Frontal cortex (tissue), 4 donors: Measurements from ENCODE around the gene TTLL5. TPM values are rescaled to one million over a fixed set of nuclear protein-coding genes. Genes with fewer than 3 reads are reported as not detected.
A peak's percentile ranks its signal among the peaks of the same experiment; 100 is the strongest.
"Not testable (repeated sequence)": the region's sequence is repeated elsewhere in the genome, so short reads cannot be mapped to it uniquely, and the experiment has no call there.

ENCODE experiments used
- DNase-seq, 2 donors: peaks; one replicate each; pipeline ENCODE4 v3.0.0; 2012; ENCODE audit warnings: low spot score in 2 of 2
- FAIRE-seq: peaks from 2 replicates; lab custom pipeline; 2012; peaks lifted over from hg19 to GRCh38; lab: Jason Lieb, UNC
- total RNA-seq: library from RNA; depleted of rRNA; stranded (reverse); fragments of >200 nt; gene quantifications from one replicate; pipeline ENCODE4 v1.2.3, GENCODE V29; 2014
- donor health status: control.
- donor health status: control.
- donor health status: control.

TTLL5 gene
- total RNA-seq, 1 donor from 2014 or later: 35.1 TPM

- not testable (repeated sequence) for FAIRE-seq
Observed at GRCh38 chr14:75695025-75695424, 34.0 kb downstream of the TTLL5 start.

GRCh38 chr14:75697386-75697785 lies 36.3 kb downstream of the TTLL5 start:
- no peak for FAIRE-seq
- no peak for DNase-seq

More at GRCh38 chr14:75695025-75695424, 34.0 kb downstream of the TTLL5 start:
- DNase-seq: not testable (repeated sequence)

DNA sequence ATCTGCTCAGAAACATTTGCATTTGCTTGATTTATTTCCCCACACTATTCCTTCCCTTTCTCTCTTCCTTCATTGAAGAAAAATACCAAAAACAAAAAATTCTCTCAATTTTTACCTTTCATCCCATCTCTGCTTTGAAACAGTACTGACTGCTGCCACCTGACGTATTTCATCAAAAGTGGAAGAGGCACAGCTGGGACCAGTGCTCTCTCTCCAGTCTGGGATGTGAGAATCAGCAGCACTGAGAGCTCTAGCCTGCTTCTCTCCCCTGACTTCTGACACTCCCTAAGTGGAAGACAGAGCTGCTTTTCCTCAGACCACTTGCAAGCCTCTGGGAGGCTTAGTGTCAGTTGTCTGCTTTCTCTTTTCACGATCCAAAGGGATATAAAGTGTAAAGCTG lies 36.9 kb downstream of the TTLL5 start:
- no peak for FAIRE-seq

GRCh38 chr14:75699331-75699730 lies 38.3 kb downstream of the TTLL5 start:
- DNase-seq (no peak), FAIRE-seq (no peak)

More for the DNA sequence above, 36.9 kb downstream of the TTLL5 start:
- no peak for DNase-seq

DNA sequence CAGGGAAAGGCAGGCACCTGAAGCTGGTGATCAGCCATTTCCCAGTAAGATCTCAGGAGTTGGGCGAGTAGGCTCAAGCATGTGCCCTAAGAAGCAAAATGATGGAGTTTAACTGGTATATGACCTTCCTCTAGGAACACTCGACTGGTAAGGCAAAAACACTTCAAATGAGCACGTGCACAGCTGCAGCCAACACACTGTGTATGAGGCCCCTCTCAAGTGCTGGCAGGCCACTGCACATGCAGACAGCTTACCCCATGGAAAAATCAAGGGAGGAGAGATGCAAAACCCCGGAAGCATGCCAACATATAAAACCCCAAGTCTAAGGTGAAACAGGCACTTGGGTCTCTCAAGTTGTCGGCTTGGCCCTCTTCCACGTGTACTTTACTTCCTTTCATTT lies 39.2 kb downstream of the TTLL5 start:
- DNase-seq: no peak
- no peak for FAIRE-seq

DNA sequence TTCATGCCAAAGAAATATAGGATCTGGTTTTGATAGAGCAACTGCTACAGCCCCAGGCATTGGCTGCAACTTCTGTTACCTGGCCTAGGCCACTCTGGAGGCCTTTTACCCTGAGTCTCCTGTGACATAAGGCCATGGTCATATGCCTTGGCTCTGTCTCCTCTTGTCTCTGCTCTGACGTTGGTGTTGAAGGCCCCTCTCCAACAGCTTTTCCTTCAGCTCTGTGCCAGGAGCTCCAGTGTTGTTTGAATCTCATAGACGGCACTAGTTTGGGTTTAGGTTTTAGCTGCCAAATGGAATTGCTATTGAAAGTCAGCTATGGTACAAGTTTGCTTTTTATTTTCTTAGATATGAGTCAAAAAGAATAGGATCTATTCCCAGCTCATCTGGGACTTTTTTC lies 41.1 kb downstream of the TTLL5 start:
- FAIRE-seq: no peak

GRCh38 chr14:75702616-75703261 lies 41.7 kb downstream of the TTLL5 start:
- FAIRE-seq (no peak), DNase-seq (no peak)

More for the DNA sequence above, 41.1 kb downstream of the TTLL5 start:
- no peak for DNase-seq

DNA sequence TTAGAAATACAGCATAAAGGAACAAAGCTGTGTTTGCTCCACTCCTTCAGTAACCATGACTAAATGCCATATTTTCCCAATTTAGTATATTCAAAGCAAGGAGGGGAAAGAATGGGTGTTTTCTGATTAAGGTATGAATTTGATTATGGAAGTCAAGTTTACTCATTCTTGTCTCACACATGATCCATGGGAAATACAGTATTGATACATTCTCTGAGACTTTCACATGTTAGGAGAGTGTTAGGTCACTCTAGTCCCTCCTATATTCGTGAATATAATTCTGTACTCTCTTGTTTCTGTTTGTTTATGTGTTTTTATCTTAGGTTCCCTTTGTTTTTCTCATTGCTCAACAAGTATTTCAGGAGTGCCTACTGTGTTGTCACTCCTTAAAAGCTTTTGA lies 42.4 kb downstream of the TTLL5 start:
- FAIRE-seq (no peak), DNase-seq (no peak)

DNA sequence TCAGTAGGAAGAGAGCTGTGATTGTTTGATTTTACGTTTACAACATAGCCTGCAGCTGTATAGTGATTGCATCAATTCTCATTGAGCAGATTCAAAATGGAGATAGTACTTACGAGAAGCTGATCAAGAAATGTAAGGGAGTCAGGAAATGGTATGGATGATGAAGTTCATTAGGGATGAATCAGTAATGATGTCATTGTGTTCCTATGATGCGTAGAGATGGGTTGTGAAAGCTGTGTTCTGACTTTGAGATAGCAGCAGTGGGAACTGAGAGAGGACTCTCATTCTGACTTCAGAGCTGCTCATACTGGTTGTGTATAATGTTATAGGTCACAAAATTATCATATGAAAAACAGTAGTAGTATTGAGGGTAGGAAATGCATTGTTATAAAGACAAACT lies 44.0 kb downstream of the TTLL5 start:
- no peak for FAIRE-seq

GRCh38 chr14:75709207-75709812 lies 48.3 kb downstream of the TTLL5 start:
- peak; percentile 89 for FAIRE-seq
- peak; percentile 34 to 43 for DNase-seq

More for the DNA sequence above, 44.0 kb downstream of the TTLL5 start:
- DNase-seq: no peak

DNA sequence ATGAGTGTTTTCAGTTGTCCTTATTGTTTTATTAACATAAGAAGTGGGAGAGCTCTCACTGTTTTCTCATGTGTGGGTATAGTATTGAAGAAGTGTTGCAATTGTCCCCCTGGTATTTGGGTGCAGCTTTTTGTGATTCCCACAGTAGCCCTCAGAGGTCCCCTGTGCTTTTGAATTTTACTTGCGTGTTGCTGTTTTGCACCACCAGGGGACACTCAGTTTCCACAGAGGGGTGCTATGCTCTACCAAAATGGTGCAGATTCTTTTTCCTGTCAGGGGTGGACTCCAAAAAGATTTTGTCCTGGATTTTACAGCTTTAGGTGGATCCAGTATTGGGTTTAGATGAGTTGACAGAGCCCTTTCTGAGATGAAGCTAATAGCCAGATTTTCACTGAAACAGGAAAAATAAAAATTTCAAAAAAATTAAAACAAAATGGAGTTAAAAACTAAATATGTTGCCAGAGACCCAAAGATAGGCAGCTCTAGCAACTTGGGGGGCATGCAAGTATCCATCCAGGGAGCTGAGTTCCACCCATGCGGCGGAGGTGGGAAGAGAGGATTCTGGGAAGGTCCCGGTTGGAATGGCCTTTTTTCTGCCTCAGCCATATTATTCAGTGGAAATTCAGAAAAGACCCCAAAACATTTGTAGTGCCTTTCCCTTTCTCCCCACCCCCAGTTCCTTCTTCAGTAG lies 50.2 kb downstream of the TTLL5 start:
- FAIRE-seq (no peak), DNase-seq (no peak)

DNA sequence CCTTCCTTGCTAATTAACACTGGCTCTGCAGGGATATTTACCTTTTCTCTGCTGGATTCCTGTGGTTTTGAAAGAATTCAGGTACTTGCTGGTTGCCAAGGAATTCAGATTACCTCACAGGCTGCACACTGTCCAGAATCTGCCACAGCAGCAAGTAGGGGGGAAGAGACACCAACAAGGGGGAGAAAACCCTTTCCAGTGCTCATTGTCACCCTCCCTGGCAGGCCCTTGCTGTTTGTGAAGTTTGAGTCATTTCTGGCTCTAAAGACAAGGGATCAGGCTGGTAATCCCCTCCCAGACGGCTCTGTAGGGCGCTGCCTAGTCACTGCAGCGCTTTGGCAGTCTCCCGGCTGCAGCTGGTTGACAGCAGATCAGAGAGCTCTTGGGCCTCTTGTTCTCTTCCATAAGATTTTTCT lies 50.8 kb downstream of the TTLL5 start:
- DNase-seq (peak; percentile 14 to 43), FAIRE-seq (no peak)

- no peak for DNase-seq
Observed at GRCh38 chr14:75714991-75715390, 53.9 kb downstream of the TTLL5 start.

GRCh38 chr14:75715926-75716780 lies 55.1 kb downstream of the TTLL5 start:
- FAIRE-seq: no peak
- DNase-seq: no peak

More at GRCh38 chr14:75714991-75715390, 53.9 kb downstream of the TTLL5 start:
- FAIRE-seq: no peak

DNA sequence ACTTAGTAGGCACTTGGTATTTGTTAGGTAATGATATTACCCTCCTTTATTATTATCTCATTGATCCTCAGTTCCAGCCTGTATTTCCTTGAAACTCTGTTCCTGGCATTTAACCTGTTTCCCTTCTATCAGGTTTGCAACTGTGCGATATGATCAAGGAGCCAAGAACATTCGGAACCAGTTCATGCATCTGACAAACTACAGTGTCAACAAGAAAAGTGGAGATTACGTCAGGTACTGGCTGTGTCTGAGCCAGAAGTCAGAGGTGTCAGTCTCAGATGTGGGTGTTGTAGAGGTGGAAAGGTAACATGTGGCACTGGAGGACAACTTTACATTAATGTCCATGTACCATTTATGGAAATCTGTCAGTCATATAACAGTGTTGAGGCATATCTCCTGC lies 56.7 kb downstream of the TTLL5 start:
- DNase-seq: no peak
- no peak for FAIRE-seq

DNA sequence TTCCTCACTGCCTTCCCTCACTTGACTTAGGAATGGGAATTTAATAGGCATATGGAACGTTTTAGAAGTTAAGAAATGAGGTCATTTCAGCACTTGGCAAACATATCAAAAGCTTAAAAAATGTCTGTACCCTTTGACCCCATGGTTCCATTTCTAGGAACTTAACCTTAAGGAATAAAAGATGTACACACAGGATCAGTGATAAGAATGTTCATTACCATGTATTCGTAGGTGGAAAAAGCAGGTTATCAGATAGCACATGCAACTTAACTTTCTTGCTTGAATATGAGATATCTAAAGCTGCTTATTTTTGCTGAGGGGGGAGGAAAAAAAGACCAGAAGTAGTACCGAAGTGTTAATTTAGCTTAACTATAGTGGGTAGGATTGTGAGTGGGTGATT lies 57.2 kb downstream of the TTLL5 start:
- DNase-seq: no peak
- no peak for FAIRE-seq

DNA sequence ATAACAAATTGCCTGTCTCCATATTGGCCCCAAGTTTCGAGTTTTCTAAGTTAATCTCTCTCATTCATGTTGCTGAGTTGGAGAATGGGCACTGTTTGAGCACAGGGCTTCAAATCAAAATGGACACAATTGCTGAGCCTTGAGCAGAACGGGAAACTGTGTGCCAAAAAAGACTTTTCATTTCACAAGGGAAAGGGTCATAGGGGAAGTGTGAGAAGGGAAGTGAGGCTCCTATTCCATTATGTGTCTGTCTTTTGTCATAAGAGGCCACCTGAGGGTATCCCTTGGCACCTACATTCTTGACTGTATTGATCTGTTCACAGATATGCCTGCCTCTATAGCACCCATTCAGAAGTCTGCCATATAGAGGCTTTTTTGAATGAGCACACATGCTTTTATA lies 59.1 kb downstream of the TTLL5 start:
- DNase-seq (no peak), FAIRE-seq (no peak)

DNA sequence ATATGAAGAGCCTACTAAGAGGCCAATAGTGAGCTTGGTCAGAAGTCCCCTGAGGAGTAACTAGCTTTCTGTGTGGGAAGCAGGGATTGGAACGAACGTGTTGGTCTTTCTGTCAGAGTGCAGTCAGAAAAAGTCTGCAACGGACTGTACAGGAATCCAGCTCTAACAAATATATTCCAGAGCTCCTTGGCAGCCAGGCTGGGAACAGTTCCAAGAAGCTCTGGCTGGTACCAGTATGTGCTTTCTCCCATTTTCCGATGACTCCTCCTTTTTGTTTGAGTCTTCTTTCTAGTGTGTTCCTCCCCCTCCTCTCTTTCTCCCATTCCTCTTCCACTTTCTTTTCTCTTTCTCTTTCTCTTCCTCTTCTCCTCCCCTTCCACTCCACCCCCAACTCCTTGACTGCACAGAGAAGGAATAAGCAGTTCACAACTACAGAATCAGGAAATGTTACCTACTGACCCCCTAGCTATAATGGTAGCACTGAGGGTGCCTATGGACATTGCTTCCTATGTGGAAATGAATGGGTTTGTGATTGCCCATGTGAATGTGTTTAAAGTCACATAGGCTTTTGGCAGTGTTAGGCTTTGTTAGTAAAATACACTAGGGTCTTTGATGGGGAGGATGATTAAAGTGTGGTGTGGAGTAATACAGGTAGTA lies 59.9 kb downstream of the TTLL5 start:
- DNase-seq (peak; percentile 10 to 25), FAIRE-seq (no peak)

GRCh38 chr14:75723716-75724115 lies 62.7 kb downstream of the TTLL5 start:
- FAIRE-seq (no peak), DNase-seq (no peak)
